GM19025 (cell line): ENCODE measurements around the gene OVOL2.
"Not testable (repeated sequence)": the region's sequence is repeated elsewhere in the genome, so short reads cannot be mapped to it uniquely, and the experiment has no call there.

ENCODE experiments used
- ATAC-seq: cut with Tn5 transposase; IDR thresholded peaks from one replicate; pipeline ENCODE4 v1.9.1; 2021; ENCODE audit warnings: mild to moderate bottlenecking, low read depth, moderate library complexity; ENCODE audit not compliant: unreplicated experiment

Gene OVOL2

GRCh38 chr20:18058661-18059467 is 1.1 kb upstream of the OVOL2 start:
- ATAC-seq: no peak

GRCh38 chr20:18057994-18058349 is 256 bp upstream of the OVOL2 start:
- no peak for ATAC-seq

GRCh38 chr20:18056174-18057100 is 1.3 kb downstream of the OVOL2 start:
- ATAC-seq: no peak

GRCh38 chr20:18055261-18055660 is 2.5 kb downstream of the OVOL2 start:
- no peak for ATAC-seq

GRCh38 chr20:18052856-18053255 is 4.9 kb downstream of the OVOL2 start:
- ATAC-seq: no peak

GRCh38 chr20:18050628-18051027 is 7.1 kb downstream of the OVOL2 start:
- ATAC-seq: no peak

- ATAC-seq: no peak
These were observed 9.5 kb downstream of the OVOL2 start for GRCh38 chr20:18048176-18048575.

- no peak for ATAC-seq
These were observed 11.2 kb downstream of the OVOL2 start for GRCh38 chr20:18046535-18046934.

- no peak for ATAC-seq
These were observed 15.5 kb downstream of the OVOL2 start for GRCh38 chr20:18042229-18042628.

- no peak for ATAC-seq
These were observed 16.3 kb downstream of the OVOL2 start for GRCh38 chr20:18041462-18041861.

- ATAC-seq: no peak
These were observed 18.7 kb downstream of the OVOL2 start for GRCh38 chr20:18039063-18039462.

- ATAC-seq: no peak
These were observed 23.7 kb downstream of the OVOL2 start for GRCh38 chr20:18034039-18034438.

- ATAC-seq: no peak
These were observed 24.5 kb downstream of the OVOL2 start for GRCh38 chr20:18032977-18033892.

- no peak for ATAC-seq
These were observed 25.7 kb downstream of the OVOL2 start for GRCh38 chr20:18031888-18032509.

GRCh38 chr20:18031050-18031449 is 26.7 kb downstream of the OVOL2 start:
- no peak for ATAC-seq

- ATAC-seq: no peak
These were observed 27.7 kb downstream of the OVOL2 start for GRCh38 chr20:18030020-18030419.

GRCh38 chr20:18027011-18027410 is 30.7 kb downstream of the OVOL2 start:
- not testable (repeated sequence) for ATAC-seq

GRCh38 chr20:18024606-18025127 is 33.0 kb downstream of the OVOL2 start:
- no peak for ATAC-seq

- no peak for ATAC-seq
These were observed 36.8 kb downstream of the OVOL2 start for GRCh38 chr20:18020931-18021330.

- ATAC-seq: no peak
These were observed 38.6 kb downstream of the OVOL2 start for GRCh38 chr20:18019068-18019467.
